ENCODE measurements around the gene PID1. TPM values are rescaled to one million over a fixed set of nuclear protein-coding genes. Genes with fewer than 3 reads are reported as not detected.

The PID1 gene, protein sequence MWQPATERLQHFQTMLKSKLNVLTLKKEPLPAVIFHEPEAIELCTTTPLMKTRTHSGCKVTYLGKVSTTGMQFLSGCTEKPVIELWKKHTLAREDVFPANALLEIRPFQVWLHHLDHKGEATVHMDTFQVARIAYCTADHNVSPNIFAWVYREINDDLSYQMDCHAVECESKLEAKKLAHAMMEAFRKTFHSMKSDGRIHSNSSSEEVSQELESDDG
- polyA plus RNA-seq (ENCODE audit: insufficient read length in 12 of 12), result 10 to 100 TPM in 11 of 12 donors, not detected in 1; 18.8 to 51.2 (median 29.6) TPM
- long read RNA-seq, donor 1, transcript PID1-203 (3 exons, 2,533 nt), result major isoform, 17 of 17 reads
- long read RNA-seq, donor 1, partial matches to known transcripts, result 0 of 17 reads
- long read RNA-seq, donor 1, other reads (novel, unspliced or antisense), result 0 of 17 reads
- long read RNA-seq, donor 2, transcript PID1-203 (3 exons, 2,533 nt), result major isoform, 9 of 9 reads
- long read RNA-seq, donor 2, partial matches to known transcripts, result 0 of 9 reads
- long read RNA-seq, donor 2, other reads (novel, unspliced or antisense), result 0 of 9 reads
- long read RNA-seq, donor 3, transcript PID1-203 (3 exons, 2,533 nt), result major isoform, 5 of 5 reads
- long read RNA-seq, donor 3, partial matches to known transcripts, result 0 of 5 reads
- long read RNA-seq, donor 3, other reads (novel, unspliced or antisense), result 0 of 5 reads
- long read RNA-seq, donor 4, partial matches to known transcripts, result 0 of 2 reads
- long read RNA-seq, donor 4, other reads (novel, unspliced or antisense), result 0 of 2 reads
- long read RNA-seq, donor 5, transcript PID1-203 (3 exons, 2,533 nt), result major isoform, 16 of 17 reads
- long read RNA-seq, donor 5, partial matches to known transcripts, result 0 of 17 reads
- long read RNA-seq, donor 5, other reads (novel, unspliced or antisense), result 0 of 17 reads
- long read RNA-seq, donor 6, partial matches to known transcripts, result 0 of 4 reads
- long read RNA-seq, donor 6, other reads (novel, unspliced or antisense), result 0 of 4 reads
- long read RNA-seq, donor 7, transcript PID1-203 (3 exons, 2,533 nt), result major isoform, 5 of 5 reads
- long read RNA-seq, donor 7, partial matches to known transcripts, result 0 of 5 reads
- long read RNA-seq, donor 7, other reads (novel, unspliced or antisense), result 0 of 5 reads
- long read RNA-seq, donor 8, transcript PID1-203 (3 exons, 2,533 nt), result major isoform, 14 of 15 reads
- long read RNA-seq, donor 8, partial matches to known transcripts, result 0 of 15 reads
- long read RNA-seq, donor 8, other reads (novel, unspliced or antisense), result 0 of 15 reads
- long read RNA-seq, donor 9, transcript PID1-203 (3 exons, 2,533 nt), result major isoform, 11 of 11 reads
- long read RNA-seq, donor 9, partial matches to known transcripts, result 0 of 11 reads
- long read RNA-seq, donor 9, other reads (novel, unspliced or antisense), result 0 of 11 reads
- long read RNA-seq, donor 10, transcript PID1-203 (3 exons, 2,533 nt), result major isoform, 9 of 10 reads
- long read RNA-seq, donor 10, partial matches to known transcripts, result 0 of 10 reads
- long read RNA-seq, donor 10, other reads (novel, unspliced or antisense), result 0 of 10 reads
- long read RNA-seq, donor 11, transcript PID1-203 (3 exons, 2,533 nt), result major isoform, 15 of 15 reads
- long read RNA-seq, donor 11, partial matches to known transcripts, result 0 of 15 reads
- long read RNA-seq, donor 11, other reads (novel, unspliced or antisense), result 0 of 15 reads

DNA sequence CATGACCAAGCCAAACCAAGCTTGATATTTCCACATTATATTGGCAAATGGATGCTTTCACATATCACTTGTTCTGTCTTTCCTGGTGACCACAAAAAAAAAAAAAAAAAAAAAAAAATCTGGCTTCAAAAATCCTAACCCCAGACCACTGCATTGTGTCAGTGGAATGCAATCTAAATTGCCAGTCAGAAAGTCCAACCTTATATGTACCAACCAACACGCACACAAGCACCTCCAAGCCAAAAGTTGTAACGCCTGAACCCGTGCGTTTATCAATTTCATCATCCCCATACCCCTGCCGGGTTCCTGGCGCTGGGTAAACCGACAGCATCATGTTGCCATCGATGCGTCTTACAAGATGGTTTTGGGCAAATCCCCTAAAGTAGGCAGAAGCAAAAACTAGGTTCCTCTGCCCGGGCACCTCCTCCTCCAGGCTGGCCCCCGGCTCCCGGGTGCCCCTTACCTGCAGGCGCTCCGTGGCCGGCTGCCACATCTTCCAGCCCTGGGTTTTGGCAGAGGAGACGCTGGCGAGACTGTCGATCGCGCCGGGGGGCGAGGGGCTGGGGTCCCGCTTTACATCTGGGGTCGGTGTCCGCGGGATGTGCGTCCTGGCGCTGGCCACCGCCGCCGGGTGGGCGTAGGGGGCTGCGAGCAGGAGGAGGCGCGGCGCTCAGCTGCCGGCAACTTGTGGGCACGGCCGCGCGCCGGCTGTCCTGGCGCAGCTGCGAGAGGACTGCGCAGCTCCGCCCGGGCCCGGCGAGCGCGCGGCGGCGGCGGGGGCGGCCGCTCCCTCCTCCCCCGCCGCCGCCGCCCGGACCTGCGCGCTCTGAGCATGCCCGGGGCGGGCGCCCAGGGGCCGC is at the start of gene PID1:
Gene PID1, minus strand, starts transcription at position 737 of the 860 bp plus-strand sequence. Its CDS starts 244 bp downstream, at position 493.
- DNase-seq, result peak; percentile 50

DNA sequence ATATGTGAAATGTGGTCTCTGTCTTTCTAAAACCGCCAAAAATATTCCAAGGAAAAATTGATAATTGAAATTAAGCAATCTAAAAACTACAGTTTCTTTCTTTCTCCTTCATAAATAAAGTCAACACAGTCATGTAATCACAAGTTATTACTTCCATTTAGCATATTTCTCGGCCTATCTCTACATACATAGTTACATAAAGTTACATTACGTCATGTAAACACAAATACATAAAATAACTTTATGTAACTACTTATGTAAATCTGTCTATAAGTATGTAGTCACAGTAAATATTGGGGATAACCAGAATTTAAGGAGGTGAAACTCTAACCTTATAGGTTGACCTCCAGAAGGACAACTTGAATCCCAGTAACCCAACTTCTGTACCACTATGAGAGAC is 48.5 kb upstream of the PID1 start:
- DNase-seq, result no peak

DNA sequence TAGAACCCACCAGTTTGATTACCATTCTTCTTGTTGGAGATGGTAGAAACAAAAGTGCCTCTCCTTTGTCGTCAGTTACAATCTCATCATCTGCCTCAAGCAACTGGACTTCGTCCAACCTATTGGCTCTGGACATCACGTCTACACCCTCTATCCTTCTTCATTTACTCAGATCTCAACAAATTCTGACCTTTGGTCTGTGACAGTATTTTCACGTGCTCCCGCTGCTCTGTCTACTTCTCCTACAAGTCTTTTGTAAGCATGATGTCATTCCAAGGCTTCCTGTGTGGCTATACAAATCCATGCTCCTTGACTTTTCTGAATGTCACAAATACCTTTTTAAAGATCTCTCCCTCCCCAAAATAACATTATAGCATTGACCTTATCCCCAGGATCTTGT is 43.0 kb upstream of the PID1 start:
- DNase-seq, result no peak

DNA sequence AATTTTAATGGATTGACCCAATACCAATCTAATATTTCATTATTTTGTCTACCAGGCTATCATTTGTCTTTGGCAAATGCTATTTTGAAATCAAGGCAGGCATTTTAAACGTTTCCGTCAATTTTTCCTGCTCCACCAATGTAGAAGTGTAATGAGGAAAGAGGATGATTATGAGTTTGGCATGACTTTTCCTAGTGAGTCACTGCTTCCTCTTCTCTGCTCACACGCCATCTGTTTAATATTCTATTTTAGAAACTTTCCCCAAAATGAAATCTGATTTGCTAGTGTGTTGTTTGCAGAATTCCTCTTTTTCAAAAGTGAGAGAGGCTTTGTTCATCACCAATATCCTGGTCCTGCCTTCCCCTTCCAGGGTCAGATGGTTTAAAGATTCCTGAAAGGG is 42.5 kb upstream of the PID1 start:
- peak; percentile 65 for DNase-seq

DNA sequence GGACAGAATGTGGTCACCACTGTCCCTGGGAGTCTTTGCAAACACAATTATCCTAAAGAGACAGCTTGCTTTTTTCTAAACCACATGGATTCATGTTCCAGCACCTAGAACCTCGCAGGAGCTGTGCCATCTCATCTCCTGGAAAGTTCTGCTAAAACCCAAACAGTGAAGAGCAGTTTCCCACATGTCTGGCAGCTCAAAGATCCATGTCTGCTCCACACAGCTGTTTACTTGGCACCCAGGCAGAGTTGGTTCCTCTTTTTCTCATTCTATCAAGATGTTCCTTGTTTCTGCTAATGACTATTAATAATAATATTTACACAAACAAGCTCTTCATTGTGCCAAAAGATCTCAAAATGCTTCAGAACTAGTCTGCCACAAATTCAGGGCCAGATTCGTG is 30.1 kb upstream of the PID1 start:
- DNase-seq, result no peak

DNA sequence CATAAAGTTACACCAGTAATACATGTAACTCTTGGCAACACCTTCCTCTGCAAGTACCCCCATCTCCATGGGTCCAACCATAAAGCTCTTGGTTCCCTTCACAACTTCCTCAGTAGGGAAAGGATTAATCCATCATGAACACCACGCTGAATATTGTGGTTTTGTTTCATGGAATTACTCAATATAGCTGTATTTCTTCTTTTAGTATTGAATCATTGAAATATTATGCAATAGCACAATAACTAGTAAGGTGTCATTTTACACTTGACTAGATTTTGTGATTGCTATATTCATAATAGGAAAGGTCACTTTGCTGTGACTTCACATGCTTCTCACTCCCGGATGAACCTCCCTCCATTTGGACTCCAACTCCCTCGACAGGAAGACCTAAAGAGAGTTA is 29.7 kb upstream of the PID1 start:
- DNase-seq, result no peak

DNA sequence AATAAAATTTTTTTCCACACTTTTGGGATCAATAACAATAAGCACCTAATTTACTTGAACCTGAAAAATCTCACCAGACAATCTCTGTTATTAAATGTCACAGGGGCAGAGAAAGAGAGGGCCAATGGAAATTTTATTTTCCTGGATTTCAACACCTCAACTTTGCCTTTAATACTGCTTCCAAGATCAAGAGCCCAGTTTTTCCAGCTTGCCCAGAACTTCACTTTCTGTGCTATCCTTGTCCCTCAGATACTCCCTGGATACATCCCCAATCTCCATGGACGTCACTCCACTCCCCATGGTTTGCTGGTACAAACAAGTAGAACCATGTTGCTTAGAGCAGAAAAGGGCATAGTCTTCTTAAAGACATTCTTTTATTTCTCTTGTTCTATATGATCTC is 29.3 kb upstream of the PID1 start:
- DNase-seq, result no peak

DNA sequence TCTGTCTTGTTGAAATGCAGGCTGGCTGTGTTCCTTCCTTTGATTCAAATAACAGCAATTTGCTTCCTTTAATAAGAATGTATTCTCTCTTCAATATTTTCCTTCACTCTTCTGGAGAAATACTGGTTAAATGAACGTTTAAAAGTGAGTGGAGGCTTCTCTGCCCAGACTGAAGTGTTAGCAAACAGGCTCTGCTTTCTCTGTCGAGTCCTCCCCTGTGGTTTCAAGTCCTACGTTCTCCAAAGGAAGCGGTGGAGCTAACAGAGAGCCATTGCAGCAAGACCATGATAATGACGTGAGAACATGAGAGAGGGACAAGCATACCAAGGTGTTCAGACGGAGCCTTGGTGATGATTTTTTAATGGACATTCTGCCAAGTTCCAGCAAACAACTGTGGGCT is 26.2 kb upstream of the PID1 start:
- DNase-seq, result peak; percentile 11

DNA sequence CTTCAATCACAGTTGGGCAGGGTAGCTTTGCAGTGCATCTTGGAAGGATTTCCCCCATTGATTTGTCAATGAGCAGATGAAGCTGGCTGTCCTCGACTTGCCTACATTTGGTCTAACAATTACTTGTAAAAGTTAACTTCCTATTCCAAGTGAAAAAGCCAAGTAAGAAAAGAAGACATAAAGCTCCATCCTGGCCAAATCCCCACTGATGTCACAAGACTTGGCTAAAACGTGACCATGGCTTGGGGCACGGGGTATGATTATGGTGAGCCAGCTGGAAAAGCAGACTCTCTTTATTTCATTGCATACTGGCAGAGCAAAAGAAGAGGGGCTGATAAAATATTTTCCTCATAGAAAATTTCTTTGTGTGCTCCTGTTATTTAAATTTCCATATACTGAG is 25.4 kb upstream of the PID1 start:
- peak; percentile 23 for DNase-seq

DNA sequence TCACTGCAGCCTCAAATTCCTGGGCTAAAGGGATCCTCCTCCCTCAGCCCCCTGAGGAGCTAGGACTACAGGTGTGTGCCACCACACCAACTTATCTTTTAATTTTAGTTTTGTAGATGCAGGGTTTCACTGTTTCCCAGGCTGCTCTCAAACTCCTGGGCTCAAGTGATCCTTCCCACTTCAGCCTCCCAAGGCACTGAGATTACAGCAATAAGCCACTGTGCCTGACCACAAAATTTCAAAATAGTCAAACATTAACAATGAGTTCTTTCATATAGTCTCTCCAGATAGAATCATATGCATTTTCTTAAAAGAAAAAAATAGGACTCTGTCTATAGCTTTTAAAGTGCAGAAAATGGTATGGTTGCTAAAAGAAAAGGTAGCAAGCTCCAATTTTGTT is 24.9 kb upstream of the PID1 start:
- no peak for DNase-seq

DNA sequence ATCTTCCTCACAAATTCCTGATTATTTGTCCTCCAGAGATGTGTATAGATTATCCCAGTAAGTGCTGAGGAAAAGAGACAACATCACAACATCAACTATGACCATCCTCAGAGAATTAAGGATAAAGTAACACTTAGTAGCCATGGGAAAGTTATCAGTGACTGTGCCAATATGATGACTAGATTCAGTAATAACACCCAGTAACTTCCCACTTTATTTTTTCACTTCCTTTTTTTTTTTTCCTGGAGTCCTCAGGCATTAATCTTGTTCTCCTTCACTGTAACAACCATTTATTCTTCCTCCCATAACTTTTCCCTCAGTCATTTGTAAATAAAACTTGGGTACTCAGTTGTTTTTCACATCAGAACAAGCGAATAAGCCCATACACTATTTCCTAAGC is 16.7 kb upstream of the PID1 start:
- DNase-seq, result no peak

DNA sequence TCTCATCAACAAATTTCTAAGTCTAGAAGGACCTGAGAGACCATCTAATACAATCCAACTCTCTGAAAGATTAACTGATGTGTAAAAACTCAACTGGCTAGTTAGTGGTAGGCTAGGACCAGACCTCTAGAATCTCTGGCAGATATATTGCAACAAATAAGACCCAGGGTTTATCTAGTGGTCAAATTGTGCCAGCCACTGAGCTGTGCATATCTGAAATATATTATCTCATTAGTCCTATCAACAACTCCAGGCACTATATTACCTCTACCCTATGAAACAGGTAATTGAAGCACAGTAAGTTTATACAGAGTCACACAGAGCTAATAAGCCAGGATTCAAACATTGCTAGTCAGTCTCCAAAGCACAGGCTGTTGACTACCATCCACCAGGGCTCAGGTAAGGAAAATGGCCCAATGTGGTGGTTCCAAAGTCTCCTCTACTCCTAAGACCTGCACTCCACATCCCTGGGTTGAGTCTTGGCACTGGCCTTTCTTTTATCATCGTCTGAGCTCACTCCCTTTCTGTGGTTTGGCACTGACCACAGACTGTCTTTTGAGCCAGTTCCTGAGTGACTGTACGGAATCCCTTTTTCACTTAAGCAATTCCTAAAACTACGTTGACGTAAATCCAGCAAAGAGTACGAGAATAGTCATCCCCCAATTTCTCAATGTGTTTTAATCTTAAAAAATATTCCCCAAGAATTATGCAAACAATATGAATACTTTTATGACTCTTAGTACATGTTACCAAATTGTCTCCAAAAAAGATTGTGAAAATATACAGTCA is 11.9 kb upstream of the PID1 start:
- DNase-seq, result peak; percentile 12

DNA sequence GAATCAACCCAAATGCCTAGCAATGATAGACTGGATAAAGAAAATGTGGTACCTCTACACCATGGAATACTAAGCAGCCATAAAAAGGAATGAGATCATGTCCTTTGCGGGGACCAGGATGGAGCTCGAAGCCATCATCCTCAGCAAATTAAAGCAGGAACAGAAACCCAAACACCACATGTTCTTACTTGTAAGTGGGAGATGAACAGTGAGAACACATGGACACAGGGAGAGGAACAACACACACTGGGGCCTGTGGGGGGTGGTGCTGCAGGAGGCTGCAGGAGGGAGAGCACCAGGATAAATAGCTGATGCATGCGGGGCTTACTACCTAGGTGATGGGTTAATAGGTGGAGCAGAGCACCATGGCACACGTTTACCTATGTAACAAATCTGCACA is 8.4 kb upstream of the PID1 start:
- no peak for DNase-seq

DNA sequence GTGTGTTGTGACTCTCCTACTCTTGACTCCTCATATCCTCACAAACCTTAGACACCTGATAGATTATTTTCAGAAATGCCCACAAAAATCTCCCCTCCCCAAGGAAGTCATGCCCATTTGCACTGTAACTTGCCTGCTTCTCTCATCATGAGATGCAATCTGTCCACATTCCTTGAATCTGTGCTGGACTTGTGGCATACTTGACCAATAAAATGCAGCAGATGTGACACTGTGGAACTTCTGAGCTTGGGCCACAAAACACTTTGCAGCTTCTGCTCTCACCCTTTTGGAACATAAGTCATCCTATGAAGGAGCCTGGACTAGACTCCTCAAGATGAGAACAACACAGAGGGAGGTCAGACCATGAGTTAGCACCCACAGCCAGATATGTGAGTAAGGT is 4.4 kb upstream of the PID1 start:
- no peak for DNase-seq

DNA sequence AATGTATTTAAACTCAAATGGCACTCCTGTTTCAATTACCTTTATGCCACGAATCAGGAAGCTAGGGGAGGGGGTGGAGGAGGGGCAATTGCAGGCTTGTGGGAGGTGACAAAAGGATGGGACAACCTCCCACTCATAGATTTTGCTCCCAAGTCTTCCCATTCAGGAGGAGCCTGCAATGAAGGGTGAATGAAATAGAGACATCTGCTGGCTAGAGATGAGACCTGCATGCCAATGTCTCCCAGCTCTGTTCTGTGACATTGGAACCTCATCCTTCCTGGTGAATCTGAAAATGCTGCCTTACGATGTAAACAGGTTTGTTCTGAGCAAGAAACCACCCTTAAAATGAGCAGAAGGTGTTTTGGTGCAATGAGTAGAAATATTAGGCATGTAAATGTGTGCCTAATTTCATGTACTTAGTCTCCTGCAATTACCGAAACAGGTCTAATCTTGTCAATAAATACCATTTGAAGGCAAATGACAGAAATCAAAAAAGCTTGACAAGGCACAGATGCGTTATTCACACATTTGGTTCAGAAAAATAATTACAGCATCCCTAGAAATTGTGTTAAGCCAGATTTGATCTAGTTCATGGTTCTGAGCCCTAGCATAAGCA is 2.7 kb upstream of the PID1 start:
- peak; percentile 82 for DNase-seq

DNA sequence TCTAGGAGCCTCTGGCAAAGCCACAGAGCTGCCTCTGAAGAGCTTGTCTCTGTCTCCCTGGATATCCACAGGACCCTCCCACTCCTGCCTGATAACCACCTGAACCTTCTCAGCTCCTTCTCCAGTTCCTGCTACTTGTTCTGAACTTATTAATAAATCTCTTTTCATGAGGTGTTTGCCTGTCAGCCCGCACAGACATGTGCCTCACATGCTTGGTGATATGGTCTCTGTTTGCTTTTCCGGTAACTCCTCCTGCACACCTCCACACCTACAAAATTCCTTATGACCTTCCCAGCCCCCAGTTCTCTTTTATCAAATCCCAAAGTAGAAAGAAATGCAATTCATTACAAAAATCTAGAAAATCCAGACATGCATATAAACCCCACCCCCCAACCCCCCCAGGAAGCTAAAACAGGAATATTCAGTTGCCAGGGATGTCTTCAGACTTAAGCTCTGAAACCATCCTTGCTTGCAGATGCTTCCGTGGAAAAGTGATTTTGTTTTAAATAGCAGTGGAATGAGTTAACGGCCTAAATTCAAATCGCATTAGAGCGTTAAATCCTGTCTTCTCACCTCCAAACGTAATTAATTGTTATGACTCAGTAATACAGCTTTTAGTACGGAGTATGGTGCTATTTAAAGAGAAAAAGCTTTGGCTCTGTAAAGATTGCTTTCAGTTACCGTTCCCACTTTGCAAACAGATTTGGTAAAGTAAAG is 2.1 kb upstream of the PID1 start:
- no peak for DNase-seq

DNA sequence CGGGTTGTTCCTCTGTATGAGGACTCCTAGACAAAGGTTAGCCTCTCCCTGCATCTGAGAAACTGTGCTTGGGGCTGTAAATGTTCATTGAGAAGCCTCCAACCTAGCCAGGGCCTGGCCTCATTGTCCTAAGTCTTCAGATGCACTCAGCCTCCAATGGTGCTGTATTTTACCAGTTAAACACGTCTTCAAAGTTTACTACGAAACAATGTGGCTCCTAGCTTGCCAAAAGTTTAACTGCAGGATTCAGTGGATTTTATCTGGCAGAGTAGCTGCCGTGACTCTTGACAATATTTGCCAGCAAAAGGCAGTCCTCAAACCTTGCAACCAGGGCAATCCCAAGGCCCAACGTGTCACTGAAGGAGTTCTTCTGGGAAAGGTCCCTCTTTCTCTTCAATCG is 1.1 kb downstream of the PID1 start:
- DNase-seq, result peak; percentile 30

DNA sequence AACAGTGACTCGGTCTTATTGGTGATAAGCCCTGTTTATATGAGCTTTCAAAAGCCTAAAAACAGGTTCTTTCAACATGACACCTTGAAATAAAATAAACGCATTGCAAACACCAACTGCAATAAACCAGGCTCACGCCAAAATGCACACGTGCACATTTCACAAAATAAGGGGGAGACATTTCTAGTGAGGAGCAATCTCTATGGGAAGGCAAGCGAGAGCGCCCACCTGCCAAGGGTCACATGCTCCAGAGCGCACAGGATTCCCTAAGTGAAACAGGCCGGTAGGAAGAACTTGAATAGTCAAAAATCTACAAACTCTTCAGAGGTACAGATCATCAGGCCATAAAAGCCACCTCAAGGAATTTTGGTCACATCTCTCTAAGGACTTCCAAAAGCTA is 1.9 kb downstream of the PID1 start:
- DNase-seq, result no peak
